ENCODE measurements around the gene RASSF5. TPM values are rescaled to one million over a fixed set of nuclear protein-coding genes. Genes with fewer than 3 reads are reported as not detected.

The RASSF5 gene
- total and polyA plus RNA-seq, 9 of the 15 experiments (the other 6 are each of a cell fraction or from before 2014, with no cell fraction given), result 6.1 to 41.0 (median 25.2) TPM

DNA sequence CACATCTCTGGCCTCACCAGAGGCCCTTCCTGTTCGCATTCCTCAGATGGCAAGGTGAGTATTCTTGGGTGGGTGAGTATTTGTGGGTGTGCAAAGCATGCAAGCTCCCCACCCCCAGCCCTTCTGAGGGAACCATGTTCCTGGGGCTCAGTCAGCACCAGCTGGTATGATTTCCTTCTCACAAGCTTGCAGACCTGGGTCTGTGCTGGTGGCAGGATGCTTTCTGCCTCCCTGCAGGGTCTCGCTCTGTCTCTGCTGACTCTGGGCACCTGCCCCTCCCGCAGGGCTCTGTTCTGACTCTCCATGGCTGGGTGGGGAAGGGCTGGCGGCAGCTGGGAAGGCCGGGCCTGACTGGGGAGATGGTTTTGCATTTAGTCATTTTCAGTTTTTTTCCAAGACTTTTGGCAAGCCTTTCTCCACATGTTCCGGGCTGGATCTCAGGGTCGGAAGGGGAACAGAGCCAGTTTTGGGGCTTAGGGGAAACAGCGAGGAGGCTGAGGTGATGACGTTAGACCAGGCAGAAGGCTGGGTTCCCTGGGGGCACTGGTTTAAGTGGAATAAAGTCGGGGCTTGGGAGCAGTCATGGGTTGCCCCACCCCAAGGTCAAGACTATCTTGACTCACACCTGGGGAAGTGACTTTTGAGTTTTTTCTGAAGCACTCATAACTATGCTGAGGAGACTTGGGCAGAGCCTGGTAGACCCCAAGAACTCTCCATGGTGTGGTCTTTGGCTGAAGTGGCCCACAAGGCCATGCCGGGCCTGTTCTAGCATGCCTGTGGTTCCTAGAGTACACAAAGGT is 6.2 kb downstream of the RASSF5 start:
- peaks cover 12 to 43% of the 10 kb centered on the region in 2 experiments for H3K27me3 ChIP-seq (ENCODE audit: control insufficient read depth in 2 of 2, insufficient read depth in 2 of 2, low read length in 2 of 2)
- no peaks in the 10 kb centered on the region for H3K9me3 ChIP-seq (replicated peaks; ENCODE audit: control insufficient read depth, insufficient read depth, low read depth, low read length)
- no peak overlapping the region for H3K9ac ChIP-seq (ENCODE audit: insufficient read depth in 1 of 2, low read depth in 2 of 2, low read length in 2 of 2)
- no peak overlapping the region for H2AFZ ChIP-seq (ENCODE audit: low read depth, low read length)
- peaks cover 4 to 11% of the 10 kb centered on the region in 2 experiments; a peak in 4 of 5 replicates for H3K4me1 ChIP-seq (replicated peaks in 1 of 2; ENCODE audit: control insufficient read depth in 2 of 2, insufficient read depth in 2 of 2, low read length in 2 of 2)
- FAIRE-seq, result no peak
- H3K79me2 ChIP-seq (ENCODE audit: control insufficient read depth, insufficient read depth, low read length), result no peaks in the 10 kb centered on the region
- peaks cover 4% of the 10 kb centered on the region; the same call in 1 of the 2 replicates for H4K20me1 ChIP-seq (replicated peaks; ENCODE audit: control insufficient read depth, insufficient read depth, low read length)
- no peak overlapping the region for H3K27ac ChIP-seq (ENCODE audit: extremely low read depth, low read depth, low read length)
- no peaks in the 10 kb centered on the region for H3K36me3 ChIP-seq (ENCODE audit: control insufficient read depth, insufficient read depth, low read length)
- H3K4me3 ChIP-seq, result no peak overlapping the region
- ChIA-PET CTCF (ENCODE audit: low intra/inter-chr PET ratio) (no interaction called here), POLR2A (interaction anchor here (0.7 to 1.2 kb wide), 3 partner anchors 8 to 42 kb away, joined by 3 to 4 read pairs (median 4); no protein-coding TSS in a partner anchor)
- intact Hi-C loops (cut with micrococcal nuclease) (no loop called here), in situ Hi-C loops (cut with MboI) (no loop called here)
- no peak; the same call in 2 of the 3 replicates for ATAC-seq
- BruUV-seq (replicated peaks), result no TSS peak
- no peaks in the 10 kb centered on the region for H3K9me1 ChIP-seq (ENCODE audit: control insufficient read depth, insufficient read depth, low read length)
- no peak for DNase-seq (ENCODE audit: extremely low read depth in 1 of 4, low spot score in 3 of 4)
- H3K4me2 ChIP-seq (ENCODE audit: insufficient read depth, low read length), result no peak overlapping the region
- WGBS (ENCODE audit: insufficient coverage, low coverage, missing lambda C conversion rate), result 25% methylated on average over 11 of the region's 11 CpGs
- TF ChIP-seq, protein P1, sequence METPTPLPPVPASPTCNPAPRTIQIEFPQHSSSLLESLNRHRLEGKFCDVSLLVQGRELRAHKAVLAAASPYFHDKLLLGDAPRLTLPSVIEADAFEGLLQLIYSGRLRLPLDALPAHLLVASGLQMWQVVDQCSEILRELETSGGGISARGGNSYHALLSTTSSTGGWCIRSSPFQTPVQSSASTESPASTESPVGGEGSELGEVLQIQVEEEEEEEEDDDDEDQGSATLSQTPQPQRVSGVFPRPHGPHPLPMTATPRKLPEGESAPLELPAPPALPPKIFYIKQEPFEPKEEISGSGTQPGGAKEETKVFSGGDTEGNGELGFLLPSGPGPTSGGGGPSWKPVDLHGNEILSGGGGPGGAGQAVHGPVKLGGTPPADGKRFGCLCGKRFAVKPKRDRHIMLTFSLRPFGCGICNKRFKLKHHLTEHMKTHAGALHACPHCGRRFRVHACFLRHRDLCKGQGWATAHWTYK (CRISPR knock-in tag; IDR thresholded peaks at IDR 0.05), result no peak
- TF ChIP-seq, protein P2, sequence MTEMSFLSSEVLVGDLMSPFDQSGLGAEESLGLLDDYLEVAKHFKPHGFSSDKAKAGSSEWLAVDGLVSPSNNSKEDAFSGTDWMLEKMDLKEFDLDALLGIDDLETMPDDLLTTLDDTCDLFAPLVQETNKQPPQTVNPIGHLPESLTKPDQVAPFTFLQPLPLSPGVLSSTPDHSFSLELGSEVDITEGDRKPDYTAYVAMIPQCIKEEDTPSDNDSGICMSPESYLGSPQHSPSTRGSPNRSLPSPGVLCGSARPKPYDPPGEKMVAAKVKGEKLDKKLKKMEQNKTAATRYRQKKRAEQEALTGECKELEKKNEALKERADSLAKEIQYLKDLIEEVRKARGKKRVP (CRISPR knock-in tag; IDR thresholded peaks at IDR 0.05), result no peak
- TF ChIP-seq IRF2 (CRISPR knock-in tag; IDR thresholded peaks at IDR 0.05) (no peak), ZNF12 (CRISPR knock-in tag; IDR thresholded peaks at IDR 0.05) (no peak), RBBP5 (IDR thresholded peaks at IDR 0.05; ENCODE audit: borderline replicate concordance, insufficient read depth, low read length, poor library complexity, severe bottlenecking) (no peak), KLF6 (CRISPR knock-in tag; IDR thresholded peaks at IDR 0.05; ENCODE audit: borderline replicate concordance) (no peak), TOE1 (IDR thresholded peaks at IDR 0.05; ENCODE audit: borderline replicate concordance) (no peak), TOE1 (CRISPR knock-in tag; IDR thresholded peaks at IDR 0.05; ENCODE audit: borderline replicate concordance, low read depth) (no peak), COPS2 (conservative IDR thresholded peaks at IDR 0.05) (no peak), GABPB1 (CRISPR knock-in tag; IDR thresholded peaks at IDR 0.05) (no peak), ZNF274 (IDR thresholded peaks at IDR 0.05; ENCODE audit: borderline replicate concordance, low read depth, low read length) (no peak), ZNF311 (CRISPR knock-in tag; IDR thresholded peaks at IDR 0.05) (no peak), ZNF561 (CRISPR knock-in tag; conservative IDR thresholded peaks at IDR 0.05) (no peak), E2F6 (IDR thresholded peaks at IDR 0.05; ENCODE audit: borderline replicate concordance in 1 of 2, extremely low read depth in 1 of 2, insufficient read depth in 1 of 2, insufficient read length in 1 of 2, low read depth in 1 of 2, low read length in 1 of 2, poor library complexity in 1 of 2, severe bottlenecking in 1 of 2) (no peak)
- TF ChIP-seq, protein P3, sequence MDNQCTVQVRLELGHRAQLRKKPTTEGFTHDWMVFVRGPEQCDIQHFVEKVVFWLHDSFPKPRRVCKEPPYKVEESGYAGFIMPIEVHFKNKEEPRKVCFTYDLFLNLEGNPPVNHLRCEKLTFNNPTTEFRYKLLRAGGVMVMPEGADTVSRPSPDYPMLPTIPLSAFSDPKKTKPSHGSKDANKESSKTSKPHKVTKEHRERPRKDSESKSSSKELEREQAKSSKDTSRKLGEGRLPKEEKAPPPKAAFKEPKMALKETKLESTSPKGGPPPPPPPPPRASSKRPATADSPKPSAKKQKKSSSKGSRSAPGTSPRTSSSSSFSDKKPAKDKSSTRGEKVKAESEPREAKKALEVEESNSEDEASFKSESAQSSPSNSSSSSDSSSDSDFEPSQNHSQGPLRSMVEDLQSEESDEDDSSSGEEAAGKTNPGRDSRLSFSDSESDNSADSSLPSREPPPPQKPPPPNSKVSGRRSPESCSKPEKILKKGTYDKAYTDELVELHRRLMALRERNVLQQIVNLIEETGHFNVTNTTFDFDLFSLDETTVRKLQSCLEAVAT (IDR thresholded peaks at IDR 0.05), result no peak

Measured in K562 (cell line).